Endothelial cell of umbilical vein (primary cell): ENCODE measurements around the gene ARMH4. TPM values are rescaled to one million over a fixed set of nuclear protein-coding genes. Genes with fewer than 3 reads are reported as not detected.

Source experiments
- BruUV-seq: library from RNA; stranded (reverse); fragments of 400-500 nt; replicated peaks from 2 replicates; lab custom pipeline; 2021; lab: Mats Ljungman, UMichigan
- CTCF ChIA-PET: fragments of 300-600, 350-600 bp; sonication (Branson Sonifier 250); formaldehyde crosslinking; loops from one replicate; lab custom pipeline; 2021; ENCODE audit warnings: antibody characterized with exemption, inconsistent platforms; lab: Charles Lee
- POLR2A ChIA-PET: fragments of 300-600, 350-600 bp; sonication (Branson Sonifier 250); formaldehyde crosslinking; loops from one replicate; lab custom pipeline; 2021; ENCODE audit warnings: antibody characterized with exemption, inconsistent platforms; lab: Charles Lee
- DNase-seq: peaks from one replicate; pipeline ENCODE4 v3.0.0-alpha.2; 2011; ENCODE audit warnings: low read depth, low spot score
- FAIRE-seq: peaks from 2 replicates; lab custom pipeline; 2011; peaks lifted over from hg19 to GRCh38; lab: Jason Lieb, UNC
- H2AFZ ChIP-seq: 2 replicates; pipeline ENCODE4 v1.6.0; 2012; ENCODE audit warnings: low read depth, low read length, control low read depth, inconsistent platforms
- H3K27ac ChIP-seq: 2 replicates; pipeline ENCODE4 v1.5.1; 2011; ENCODE audit warnings: low read depth, mild to moderate bottlenecking, control low read depth, low read length, moderate library complexity; ENCODE audit not compliant: insufficient read depth
- H3K27me3 ChIP-seq, 2 experiments: 2 replicates each; pipeline versions ENCODE4 v1.6.0 to v1.6.1; 2011; ENCODE audit warnings: low read length in 2 of 2, mixed read lengths in 1 of 2; ENCODE audit not compliant: control insufficient read depth in 2 of 2, insufficient read depth in 2 of 2
- H3K36me3 ChIP-seq, 2 experiments: 2 replicates in 1 of 2; 3 replicates in 1 of 2; pipeline ENCODE4 v1.5.1; 2011; ENCODE audit warnings: low read length in 2 of 2, mild to moderate bottlenecking in 1 of 2, moderate library complexity in 1 of 2; ENCODE audit not compliant: control insufficient read depth in 2 of 2, insufficient read depth in 2 of 2; ENCODE audit errors: extremely low read depth in 1 of 2
- H3K4me1 ChIP-seq: 3 replicates; pipeline ENCODE4 v1.5.1; 2011; ENCODE audit warnings: mild to moderate bottlenecking, low read length; ENCODE audit not compliant: control insufficient read depth, insufficient read depth; ENCODE audit errors: extremely low read depth
- H3K4me2 ChIP-seq: 2 replicates; pipeline ENCODE4 v1.6.1; 2011; ENCODE audit warnings: low read length, control low read depth, mixed read lengths; ENCODE audit not compliant: insufficient read depth
- H3K4me3 ChIP-seq, 3 experiments: fragments of 200-600 bp in 1 of 3; sonication (generic), shearing (Covaris generic) in 1 of 3; replicated peaks in 1 of 3; 2 replicates each; pipeline ENCODE4 v1.5.1; 2011 to 2016; ENCODE audit warnings: control low read depth in 3 of 3, low read length in 3 of 3, mild to moderate bottlenecking in 2 of 3, inconsistent platforms in 1 of 3, low read depth in 1 of 3, moderate library complexity in 1 of 3; ENCODE audit not compliant: insufficient read depth in 1 of 3
- H3K79me2 ChIP-seq: 2 replicates; pipeline ENCODE4 v1.6.0; 2012; ENCODE audit warnings: low read length, inconsistent platforms; ENCODE audit not compliant: control insufficient read depth, insufficient read depth
- H3K9ac ChIP-seq: replicated peaks from 2 replicates; pipeline ENCODE3; 2011; ENCODE audit warnings: low read length, control low read depth; ENCODE audit not compliant: insufficient read depth; ENCODE audit errors: extremely low read depth
- H3K9me1 ChIP-seq: replicated peaks from 3 replicates; pipeline ENCODE4 v1.6.0; 2011; ENCODE audit warnings: mild to moderate bottlenecking, low read length; ENCODE audit not compliant: control insufficient read depth, insufficient read depth; ENCODE audit errors: extremely low read depth
- H3K9me3 ChIP-seq: replicated peaks from 2 replicates; pipeline ENCODE4 v1.5.1; 2012; ENCODE audit warnings: low read length, inconsistent platforms; ENCODE audit not compliant: control insufficient read depth, insufficient read depth
- H4K20me1 ChIP-seq: replicated peaks from 2 replicates; pipeline ENCODE3; 2011; ENCODE audit warnings: mild to moderate bottlenecking, low read length; ENCODE audit not compliant: control insufficient read depth, insufficient read depth; ENCODE audit errors: extremely low read depth
- EZH2 ChIP-seq: IDR thresholded peaks from 2 replicates; pipeline ENCODE4 v1.6.1; 2012; ENCODE audit warnings: borderline replicate concordance, low read depth, mild to moderate bottlenecking, moderate library complexity, low read length, inconsistent platforms; ENCODE audit not compliant: severe bottlenecking
- FOS ChIP-seq: IDR thresholded peaks from 2 replicates; pipeline ENCODE4 v1.6.1; 2011; ENCODE audit warnings: mild to moderate bottlenecking, low read length, moderate library complexity, borderline replicate concordance; ENCODE audit not compliant: insufficient read depth
- GATA2 ChIP-seq: IDR thresholded peaks from 2 replicates; pipeline ENCODE4 v1.7.0; 2011; ENCODE audit warnings: low read depth, mild to moderate bottlenecking, moderate library complexity, mixed read lengths, low read length; ENCODE audit not compliant: insufficient read length, insufficient read depth
- JUN ChIP-seq: IDR thresholded peaks from 2 replicates; pipeline ENCODE4 v1.6.1; 2011; ENCODE audit warnings: borderline replicate concordance, low read depth; ENCODE audit not compliant: insufficient read length, insufficient read depth
- MYC ChIP-seq: IDR thresholded peaks from one replicate; pipeline ENCODE4 v1.6.1; 2011; ENCODE audit warnings: mild to moderate bottlenecking, low read depth, low read length
- POLR2A ChIP-seq: IDR thresholded peaks from 2 replicates; pipeline ENCODE4 v1.6.1; 2012; ENCODE audit warnings: low read depth, mild to moderate bottlenecking, control low read depth, low read length
- POLR2AphosphoS5 ChIP-seq: IDR thresholded peaks from 2 replicates; pipeline ENCODE4 v1.6.1; 2012; ENCODE audit warnings: low read depth, mild to moderate bottlenecking, control low read depth, low read length, moderate library complexity; ENCODE audit not compliant: insufficient read depth
- dilution Hi-C: fragments of 300-500 bp; cut with MboI; formaldehyde crosslinking; loops from one replicate; pipeline ENCODE4 v1.15.0; 2019; ENCODE audit warnings: low sequenced_read_pairs; ENCODE audit not compliant: extremely low pct_ligation_motif_present
- intact Hi-C: fragments of 100-400 bp; cut with micrococcal nuclease; formaldehyde crosslinking; loops from one replicate; pipeline ENCODE4 v1.10.0; 2022
- polyA plus RNA-seq, 4 experiments: library from polyadenylated mRNA; depleted of rRNA in 3 of 4; stranded (reverse) in 3 of 4; unstranded in 1 of 4; fragments of >200 nt; gene quantifications; 2 replicates each; pipeline versions ENCODE4 v1.2.1 to v1.2.3, GENCODE V29; 2011 to 2012; ENCODE audit warnings: missing spikeins in 1 of 4
- total RNA-seq: library from RNA; stranded (reverse); gene quantifications from 2 replicates; pipeline ENCODE4 v1.2.3, GENCODE V29; 2021
- TF ChIP-seq, protein P1 (sequence below): IDR thresholded peaks from 2 replicates; pipeline ENCODE4 v1.6.1; 2011; ENCODE audit not compliant: insufficient read depth, insufficient read length
- TF ChIP-seq, protein P2 (sequence below), 2 donors: IDR thresholded peaks; 1 replicate in 1 of 2; 2 replicates in 1 of 2; pipeline ENCODE4 v1.5.1; 2011; ENCODE audit warnings: low read length in 2 of 2, mild to moderate bottlenecking in 2 of 2, moderate library complexity in 2 of 2, control low read depth in 1 of 2, inconsistent platforms in 1 of 2, low read depth in 1 of 2; ENCODE audit not compliant: insufficient read depth in 1 of 2; ENCODE audit errors: extremely low read depth in 1 of 2

Gene ARMH4
- total and polyA plus RNA-seq, 2 donors (not counting 3 experiments of a cell fraction or from before 2014, with no cell fraction given) = 1.1 to 3.0 TPM

DNA sequence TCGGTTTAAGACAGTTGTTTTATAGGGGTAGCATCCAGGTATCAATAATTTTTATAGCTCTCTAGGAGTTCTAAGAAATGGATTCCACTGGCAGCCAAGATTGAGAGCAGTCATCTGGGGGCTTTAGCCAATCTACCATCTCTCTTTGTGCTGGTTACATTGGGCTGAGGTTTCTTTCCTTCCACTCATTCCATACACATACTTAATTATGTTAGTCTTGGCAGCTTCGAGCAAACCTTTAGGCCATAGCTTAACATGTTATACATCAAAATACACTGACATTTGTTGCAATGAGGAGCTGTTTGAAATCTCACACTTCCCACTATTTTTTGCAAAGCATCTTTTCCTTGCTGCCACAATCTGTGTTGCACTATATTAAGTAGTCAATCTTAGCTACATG lies 63.1 kb downstream of the ARMH4 start:
- H3K4me3 ChIP-seq = no peak overlapping the region
- ChIA-PET POLR2A (no interaction called here), CTCF (interaction anchor here (1.1 kb wide), 1 partner anchor 8 kb away, joined by 3 read pairs; no protein-coding TSS in a partner anchor)
- H3K9ac ChIP-seq = no peak overlapping the region
- DNase-seq (no peak), FAIRE-seq (no peak)
- H4K20me1 ChIP-seq = no peaks in the 10 kb centered on the region
- no peaks in the 10 kb centered on the region for H3K79me2 ChIP-seq
- no peaks in the 10 kb centered on the region for H3K36me3 ChIP-seq
- dilution Hi-C loops = no loop called here
- H3K9me1 ChIP-seq = no peaks in the 10 kb centered on the region
- H3K27me3 ChIP-seq = peaks cover 1 to 31% of the 10 kb centered on the region in 2 experiments
- no TSS peak for BruUV-seq
- H3K4me1 ChIP-seq = no peaks in the 10 kb centered on the region
- no peak overlapping the region for H3K27ac ChIP-seq
- H2AFZ ChIP-seq = no peak overlapping the region
- no peaks in the 10 kb centered on the region for H3K9me3 ChIP-seq
- TF ChIP-seq, protein P1, sequence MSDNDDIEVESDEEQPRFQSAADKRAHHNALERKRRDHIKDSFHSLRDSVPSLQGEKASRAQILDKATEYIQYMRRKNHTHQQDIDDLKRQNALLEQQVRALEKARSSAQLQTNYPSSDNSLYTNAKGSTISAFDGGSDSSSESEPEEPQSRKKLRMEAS = no peak
- TF ChIP-seq, protein P2, sequence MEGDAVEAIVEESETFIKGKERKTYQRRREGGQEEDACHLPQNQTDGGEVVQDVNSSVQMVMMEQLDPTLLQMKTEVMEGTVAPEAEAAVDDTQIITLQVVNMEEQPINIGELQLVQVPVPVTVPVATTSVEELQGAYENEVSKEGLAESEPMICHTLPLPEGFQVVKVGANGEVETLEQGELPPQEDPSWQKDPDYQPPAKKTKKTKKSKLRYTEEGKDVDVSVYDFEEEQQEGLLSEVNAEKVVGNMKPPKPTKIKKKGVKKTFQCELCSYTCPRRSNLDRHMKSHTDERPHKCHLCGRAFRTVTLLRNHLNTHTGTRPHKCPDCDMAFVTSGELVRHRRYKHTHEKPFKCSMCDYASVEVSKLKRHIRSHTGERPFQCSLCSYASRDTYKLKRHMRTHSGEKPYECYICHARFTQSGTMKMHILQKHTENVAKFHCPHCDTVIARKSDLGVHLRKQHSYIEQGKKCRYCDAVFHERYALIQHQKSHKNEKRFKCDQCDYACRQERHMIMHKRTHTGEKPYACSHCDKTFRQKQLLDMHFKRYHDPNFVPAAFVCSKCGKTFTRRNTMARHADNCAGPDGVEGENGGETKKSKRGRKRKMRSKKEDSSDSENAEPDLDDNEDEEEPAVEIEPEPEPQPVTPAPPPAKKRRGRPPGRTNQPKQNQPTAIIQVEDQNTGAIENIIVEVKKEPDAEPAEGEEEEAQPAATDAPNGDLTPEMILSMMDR (IDR thresholded peaks at IDR 0.05; ENCODE audit: extremely low read depth in 1 of 2, insufficient read depth in 1 of 2, low read depth in 1 of 2, low read length in 2 of 2) = no peak
- TF ChIP-seq EZH2 = no peak
- TF ChIP-seq JUN = no peak
- no peak for TF ChIP-seq POLR2A
- TF ChIP-seq MYC = no peak
- TF ChIP-seq POLR2AphosphoS5 = no peak
- TF ChIP-seq FOS = no peak
- no peak for TF ChIP-seq GATA2
- intact Hi-C loops = no loop called here
- no peak overlapping the region for H3K4me2 ChIP-seq
